Ovary (tissue), 3 donors: ENCODE data around the gene DENND4B.
"Not testable (repeated sequence)": the region's sequence is repeated elsewhere in the genome, so short reads cannot be mapped to it uniquely, and the experiment has no call there.

Experiments
- CTCF ChIP-seq, 3 donors: fragments of 450-650 bp in 2 of 3; fragments of 200-600 bp in 1 of 3; IDR thresholded peaks; one replicate each; pipeline versions ENCODE4 v1.5.1 to v1.8.0; 2016 to 2022; ENCODE audit warnings: antibody characterized with exemption in 3 of 3, mild to moderate bottlenecking in 1 of 3
- EP300 ChIP-seq: sonication (generic); formaldehyde crosslinking; IDR thresholded peaks from one replicate; pipeline ENCODE4 v1.6.1; 2017; ENCODE audit warnings: antibody characterized with exemption
- POLR2A ChIP-seq: fragments of 450-650 bp; IDR thresholded peaks from one replicate; pipeline ENCODE4 v1.6.1; 2017; ENCODE audit warnings: antibody characterized with exemption, mild to moderate bottlenecking, moderate library complexity
- donor health status: DM: no; HTN: no; CAD: no.

GRCh38 chr1:153910560-153910959, 36.0 kb downstream of the DENND4B start:
- TF ChIP-seq CTCF (IDR thresholded peaks at IDR 0.05); EP300; POLR2A: not testable (repeated sequence)
